GM23338 (cell line): ENCODE data around the gene STARD4. TPM values are rescaled to one million over a fixed set of nuclear protein-coding genes. Genes with fewer than 3 reads are reported as not detected.
A peak's percentile ranks its signal among the peaks of the same experiment; 100 is the strongest.

ENCODE experiments used
- ATAC-seq: fragments of 200-7000 bp; cut with Tn5 transposase; 3 replicates; pipeline ENCODE4 v1.9.1; 2020
- DNase-seq: peaks from one replicate; pipeline ENCODE4 v3.0.0-alpha.2; 2015; ENCODE audit warnings: low spot score
- H2AFZ ChIP-seq: fragments of 200-600 bp; sonication (generic); 2 replicates; pipeline ENCODE4 v1.8.0; 2016; ENCODE audit warnings: antibody characterized with exemption, mild to moderate bottlenecking, moderate library complexity
- H3F3A ChIP-seq: fragments of 200-600 bp; sonication (generic); replicated peaks from 2 replicates; pipeline ENCODE4 v1.8.0; 2017; ENCODE audit warnings: antibody characterized with exemption, mixed run types, low read depth
- H3K27ac ChIP-seq: fragments of 200-600 bp; sonication (generic); 2 replicates; pipeline ENCODE4 v1.6.1; 2016; ENCODE audit warnings: low read depth
- H3K27me3 ChIP-seq: fragments of 200-600 bp; sonication (generic); 2 replicates; pipeline ENCODE4 v1.8.0; 2016; ENCODE audit warnings: mild to moderate bottlenecking, mixed run types, moderate library complexity; ENCODE audit not compliant: insufficient read depth
- H3K36me3 ChIP-seq: fragments of 200-600 bp; sonication (generic); 2 replicates; pipeline ENCODE4 v1.8.0; 2016; ENCODE audit warnings: mild to moderate bottlenecking; ENCODE audit not compliant: insufficient read depth
- H3K4me1 ChIP-seq: fragments of 200-600 bp; sonication (generic); 2 replicates; pipeline ENCODE4 v1.8.0; 2016; ENCODE audit warnings: mild to moderate bottlenecking, moderate library complexity; ENCODE audit not compliant: insufficient read depth
- H3K4me2 ChIP-seq: fragments of 200-600 bp; sonication (generic); 2 replicates; pipeline ENCODE4 v1.7.1; 2017; ENCODE audit warnings: mixed run types
- H3K4me3 ChIP-seq: fragments of 200-600 bp; sonication (generic); 2 replicates; pipeline ENCODE4 v1.6.1; 2016; ENCODE audit warnings: mixed run types
- H3K79me2 ChIP-seq: fragments of 200-600 bp; sonication (generic); replicated peaks from 2 replicates; pipeline ENCODE4 v1.8.0; 2017; ENCODE audit warnings: mild to moderate bottlenecking; ENCODE audit not compliant: insufficient read depth
- H3K9me2 ChIP-seq: fragments of 200-600 bp; sonication (generic); 2 replicates; pipeline ENCODE4 v1.8.0; 2017; ENCODE audit not compliant: insufficient read depth
- H4K20me1 ChIP-seq: fragments of 200-600 bp; sonication (generic); replicated peaks from 2 replicates; pipeline ENCODE4 v1.8.0; 2017; ENCODE audit warnings: mild to moderate bottlenecking; ENCODE audit not compliant: insufficient read depth
- H3K27ac Mint-ChIP-seq: 2 replicates; pipeline ENCODE4 v1.8.0; 2020; ENCODE audit warnings: inconsistent platforms, mild to moderate bottlenecking, moderate library complexity, mixed read lengths
- H3K27me3 Mint-ChIP-seq: 3 replicates; pipeline ENCODE4 v1.8.0; 2022; ENCODE audit warnings: low read depth, mild to moderate bottlenecking, moderate library complexity, mixed read lengths, inconsistent platforms; ENCODE audit not compliant: insufficient read depth, poor library complexity
- H3K36me3 Mint-ChIP-seq: 3 replicates; pipeline ENCODE4 v1.8.0; 2021; ENCODE audit warnings: low read depth, mild to moderate bottlenecking, inconsistent platforms, moderate library complexity, mixed read lengths
- H3K4me1 Mint-ChIP-seq: 3 replicates; pipeline ENCODE4 v1.8.0; 2020; ENCODE audit warnings: mild to moderate bottlenecking, inconsistent platforms, mixed read lengths
- H3K4me3 Mint-ChIP-seq: 3 replicates; pipeline ENCODE4 v1.8.0; 2021; ENCODE audit warnings: moderate library complexity, mild to moderate bottlenecking, inconsistent platforms, mixed read lengths
- H3K9me3 Mint-ChIP-seq: 3 replicates; pipeline ENCODE4 v1.8.0; 2020; ENCODE audit warnings: moderate library complexity, mild to moderate bottlenecking, inconsistent platforms, mixed read lengths
- NANOG ChIP-seq: IDR thresholded peaks from 2 replicates; pipeline ENCODE4 v1.6.1; 2016; ENCODE audit warnings: antibody characterized with exemption, borderline replicate concordance
- STAT1 ChIP-seq: IDR thresholded peaks from one replicate; pipeline ENCODE4 v1.6.1; 2016; ENCODE audit warnings: antibody characterized with exemption; ENCODE audit not compliant: unreplicated experiment
- polyA plus RNA-seq: library from polyadenylated mRNA; unstranded; fragments of >200 nt; fragmentation: Nextera tagmentation; extraction: Ambion mirVana; gene quantifications from 2 replicates; pipeline ENCODE4 v1.2.1, GENCODE V29; 2016
- total RNA-seq: library from RNA; depleted of rRNA; stranded (reverse); fragments of >200 nt; shearing (Covaris generic); gene quantifications from 2 replicates; pipeline ENCODE4 v1.2.3, GENCODE V29; 2014; rRNA removed
- TF ChIP-seq, protein P1 (sequence below), 2 experiments: fragments of 200-600 bp in 1 of 2; sonication (generic) in 1 of 2; conservative IDR thresholded peaks; 2 replicates each; pipeline versions ENCODE4 v1.5.1 to v1.6.1; 2016 to 2017; ENCODE audit warnings: antibody characterized with exemption in 2 of 2, low read depth in 2 of 2, mild to moderate bottlenecking in 2 of 2, moderate library complexity in 1 of 2
- TF ChIP-seq, protein P2 (sequence below): IDR thresholded peaks from 2 replicates; pipeline ENCODE4 v1.6.1; 2016; ENCODE audit warnings: antibody characterized with exemption

STARD4 gene
- total and polyA plus RNA-seq, 2 experiments from 2014 or later, result 25.0 to 92.0 TPM

DNA sequence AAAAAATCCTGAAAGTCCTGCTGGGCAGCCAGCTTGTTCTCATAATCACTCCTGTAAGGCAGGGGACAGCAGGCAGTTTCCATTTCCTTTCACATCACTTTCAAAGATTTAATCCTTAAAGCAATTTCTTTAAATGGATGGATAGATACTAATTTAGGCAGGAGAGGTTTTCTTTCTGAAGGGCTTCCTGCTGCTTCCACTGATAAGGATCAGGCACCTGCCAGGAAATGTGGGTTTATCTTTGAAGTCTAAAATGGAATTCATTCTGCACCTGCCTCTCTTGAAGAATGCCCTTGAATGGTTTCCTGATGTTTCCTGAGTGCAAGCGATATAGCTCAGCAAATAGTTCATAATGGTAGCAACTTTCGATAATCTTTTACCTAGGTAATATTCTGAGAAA lies 64.5 kb downstream of the STARD4 start:
- Mint-ChIP-seq H3K27me3 (peaks cover 1% of the 10 kb centered on the region), H3K9me3 (no peaks in the 10 kb centered on the region), H3K36me3 (no peaks in the 10 kb centered on the region; the same call in 2 of the 3 replicates), H3K27ac (peak overlapping the region; percentile 30; the same call in 1 of the 2 replicates), H3K4me1 (peaks cover 15% of the 10 kb centered on the region), H3K4me3 (no peak overlapping the region)
- H3K36me3 ChIP-seq, result no peaks in the 10 kb centered on the region
- no peak overlapping the region for H2AFZ ChIP-seq
- H3K27me3 ChIP-seq, result no peaks in the 10 kb centered on the region
- H3K4me1 ChIP-seq, result peaks cover 16% of the 10 kb centered on the region
- ATAC-seq (no peak; the same call in 2 of the 3 replicates), DNase-seq (peak; percentile 32)
- no peaks in the 10 kb centered on the region for H3K79me2 ChIP-seq
- H4K20me1 ChIP-seq, result no peaks in the 10 kb centered on the region
- peak overlapping the region; percentile 13; the same call in 1 of the 2 replicates for H3K4me2 ChIP-seq
- TF ChIP-seq, protein P1, sequence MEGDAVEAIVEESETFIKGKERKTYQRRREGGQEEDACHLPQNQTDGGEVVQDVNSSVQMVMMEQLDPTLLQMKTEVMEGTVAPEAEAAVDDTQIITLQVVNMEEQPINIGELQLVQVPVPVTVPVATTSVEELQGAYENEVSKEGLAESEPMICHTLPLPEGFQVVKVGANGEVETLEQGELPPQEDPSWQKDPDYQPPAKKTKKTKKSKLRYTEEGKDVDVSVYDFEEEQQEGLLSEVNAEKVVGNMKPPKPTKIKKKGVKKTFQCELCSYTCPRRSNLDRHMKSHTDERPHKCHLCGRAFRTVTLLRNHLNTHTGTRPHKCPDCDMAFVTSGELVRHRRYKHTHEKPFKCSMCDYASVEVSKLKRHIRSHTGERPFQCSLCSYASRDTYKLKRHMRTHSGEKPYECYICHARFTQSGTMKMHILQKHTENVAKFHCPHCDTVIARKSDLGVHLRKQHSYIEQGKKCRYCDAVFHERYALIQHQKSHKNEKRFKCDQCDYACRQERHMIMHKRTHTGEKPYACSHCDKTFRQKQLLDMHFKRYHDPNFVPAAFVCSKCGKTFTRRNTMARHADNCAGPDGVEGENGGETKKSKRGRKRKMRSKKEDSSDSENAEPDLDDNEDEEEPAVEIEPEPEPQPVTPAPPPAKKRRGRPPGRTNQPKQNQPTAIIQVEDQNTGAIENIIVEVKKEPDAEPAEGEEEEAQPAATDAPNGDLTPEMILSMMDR (conservative IDR thresholded peaks at IDR 0.05; ENCODE audit: low read depth in 2 of 2), result no peak
- peak; percentile 22; the same call in 1 of the 2 replicates for TF ChIP-seq NANOG
- no peak overlapping the region for H3K4me3 ChIP-seq
- peak overlapping the region; percentile 18; the same call in 1 of the 2 replicates for H3K27ac ChIP-seq
- H3K9me2 ChIP-seq, result no peaks in the 10 kb centered on the region; the same call in 1 of the 2 replicates
- H3F3A ChIP-seq, result no peaks in the 10 kb centered on the region

DNA sequence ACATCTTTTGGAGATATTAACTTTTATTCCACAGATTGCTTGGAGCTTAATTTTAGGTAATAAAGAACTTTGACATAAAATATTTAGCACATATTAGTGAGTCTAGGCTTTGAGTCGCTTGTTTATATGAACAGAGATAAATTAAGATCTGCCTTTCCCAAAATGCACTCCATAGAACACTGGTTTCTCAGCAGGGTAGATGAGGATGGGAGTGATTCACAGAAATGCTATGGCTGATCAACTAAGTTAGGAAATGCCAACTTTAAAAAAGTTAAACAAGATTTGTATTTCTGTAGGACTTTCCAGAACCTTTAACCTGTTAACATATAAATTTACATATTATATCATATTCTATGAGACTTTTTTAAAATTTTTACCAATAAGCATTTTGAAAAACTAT lies 65.2 kb downstream of the STARD4 start:
- no peak overlapping the region for H2AFZ ChIP-seq
- H3K4me3 ChIP-seq, result no peak overlapping the region
- ATAC-seq (no peak), DNase-seq (no peak)
- no peaks in the 10 kb centered on the region; the same call in 1 of the 2 replicates for H3K9me2 ChIP-seq
- Mint-ChIP-seq H3K36me3 (no peaks in the 10 kb centered on the region; the same call in 2 of the 3 replicates), H3K27ac (no peak overlapping the region), H3K27me3 (peaks cover 1% of the 10 kb centered on the region), H3K4me1 (peaks cover 15% of the 10 kb centered on the region), H3K4me3 (no peak overlapping the region), H3K9me3 (no peaks in the 10 kb centered on the region)
- no peak overlapping the region for H3K27ac ChIP-seq
- TF ChIP-seq STAT1, result no peak
- TF ChIP-seq, protein P1 (conservative IDR thresholded peaks at IDR 0.05; ENCODE audit: low read depth in 2 of 2), result no peak
- TF ChIP-seq, protein P2, sequence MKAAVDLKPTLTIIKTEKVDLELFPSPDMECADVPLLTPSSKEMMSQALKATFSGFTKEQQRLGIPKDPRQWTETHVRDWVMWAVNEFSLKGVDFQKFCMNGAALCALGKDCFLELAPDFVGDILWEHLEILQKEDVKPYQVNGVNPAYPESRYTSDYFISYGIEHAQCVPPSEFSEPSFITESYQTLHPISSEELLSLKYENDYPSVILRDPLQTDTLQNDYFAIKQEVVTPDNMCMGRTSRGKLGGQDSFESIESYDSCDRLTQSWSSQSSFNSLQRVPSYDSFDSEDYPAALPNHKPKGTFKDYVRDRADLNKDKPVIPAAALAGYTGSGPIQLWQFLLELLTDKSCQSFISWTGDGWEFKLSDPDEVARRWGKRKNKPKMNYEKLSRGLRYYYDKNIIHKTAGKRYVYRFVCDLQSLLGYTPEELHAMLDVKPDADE, result no peak
- peaks cover 16% of the 10 kb centered on the region for H3K4me1 ChIP-seq
- no peaks in the 10 kb centered on the region for H3K36me3 ChIP-seq
- H3K79me2 ChIP-seq, result no peaks in the 10 kb centered on the region
- H3F3A ChIP-seq, result no peaks in the 10 kb centered on the region
- no peaks in the 10 kb centered on the region for H4K20me1 ChIP-seq
- H3K4me2 ChIP-seq, result no peak overlapping the region
- H3K27me3 ChIP-seq, result no peaks in the 10 kb centered on the region

Other genes with a start within 250 kb of the STARD4 start
- gene NREP, start 244.7 kb upstream of the STARD4 start, total RNA-seq, result 300 and 336 TPM in 2 replicates
- 260 and 264 TPM in 2 replicates for gene NREP, start 244.7 kb upstream of the STARD4 start, polyA plus RNA-seq